Mucosa of descending colon (tissue), 3 donors: ENCODE measurements around the gene GNAQ. TPM values are rescaled to one million over a fixed set of nuclear protein-coding genes. Genes with fewer than 3 reads are reported as not detected.
A peak's percentile ranks its signal among the peaks of the same experiment; 100 is the strongest.

Experiments
- ATAC-seq: fragments of 200-7000 bp; cut with Tn5 transposase; one replicate; pipeline ENCODE4 v1.9.1; 2020; ENCODE audit warnings: mild to moderate bottlenecking, moderate library complexity
- DNase-seq, 3 donors: peaks; one replicate each; pipeline ENCODE4 v3.0.0-alpha.2; 2020
- H3K36me3 ChIP-seq: fragments of 200-600 bp; one replicate; pipeline ENCODE4 v1.8.0; 2021; ENCODE audit warnings: low read depth, mild to moderate bottlenecking
- H3K4me1 ChIP-seq: fragments of 200-600 bp; one replicate; pipeline ENCODE4 v1.8.0; 2021; ENCODE audit warnings: low read depth, mild to moderate bottlenecking
- H3K4me3 ChIP-seq: fragments of 200-600 bp; one replicate; pipeline ENCODE4 v1.8.0; 2021; ENCODE audit warnings: mild to moderate bottlenecking
- H3K9me3 ChIP-seq: fragments of 200-600 bp; one replicate; pipeline ENCODE4 v1.8.0; 2021; ENCODE audit warnings: mild to moderate bottlenecking
- CTCF ChIP-seq: fragments of 200-600 bp; IDR thresholded peaks from one replicate; pipeline ENCODE4 v1.8.0; 2022; ENCODE audit warnings: antibody characterized with exemption, mild to moderate bottlenecking
- intact Hi-C, 2 donors: fragments of 100-400 bp; cut with DNase I in 1 of 2; cut with micrococcal nuclease in 1 of 2; formaldehyde crosslinking; loops; one replicate each; pipeline versions ENCODE4 v1.11.0 to v1.11.1; 2022; cut with DNase I, micrococcal nuclease
- total RNA-seq, 3 donors: library from RNA; stranded (reverse); fragmentation: NEBNext Ultra II Directional in 2 of 3; extraction: Animal tissue kit (Norgen Biotek cat#: 25700) in 2 of 3; gene quantifications; one replicate each; pipeline versions ENCODE4 v1.2.1 to v1.2.4, GENCODE V29; 2021 to 2023
- donor health status: DM: no; HTN: no; CAD: no; lungs with moderate emphysema.
- donor health status: DM: no; HTN: no; CAD: no.
- donor health status: DM: no; HTN: yes; CAD: no.

GNAQ gene
- total RNA-seq, 3 donors from 2014 or later, result 95.9 to 115 (median 104) TPM

- Histone ChIP-seq H3K9me3 (no peaks in the 10 kb centered on the region), H3K36me3 (no peaks in the 10 kb centered on the region), H3K4me1 (peaks cover 34% of the 10 kb centered on the region), H3K4me3 (no peak overlapping the region)
- ATAC-seq, result no peak
- no peak for DNase-seq
- TF ChIP-seq CTCF, result no peak
- intact Hi-C loops, result no loop called here
Measured at GRCh38 chr9:77947651-77948050, 84.0 kb downstream of the GNAQ start.

GRCh38 chr9:77946969-77947620, 84.5 kb downstream of the GNAQ start:
- peaks cover 34% of the 10 kb centered on the region for H3K4me1 ChIP-seq
- peak; percentile 66 for ATAC-seq
- peak; percentile 41 to 68 (median 49) for DNase-seq
- intact Hi-C loops, result no loop called here
- H3K9me3 ChIP-seq, result no peaks in the 10 kb centered on the region
- no peak for TF ChIP-seq CTCF
- H3K4me3 ChIP-seq, result no peak overlapping the region
- no peaks in the 10 kb centered on the region for H3K36me3 ChIP-seq

GRCh38 chr9:77946296-77946695, 85.3 kb downstream of the GNAQ start:
- no peak for TF ChIP-seq CTCF
- H3K9me3 ChIP-seq, result no peaks in the 10 kb centered on the region
- no peak overlapping the region for H3K4me3 ChIP-seq
- H3K4me1 ChIP-seq, result peaks cover 34% of the 10 kb centered on the region
- ATAC-seq (no peak), DNase-seq (no peak)
- H3K36me3 ChIP-seq, result no peaks in the 10 kb centered on the region
- intact Hi-C loops, result no loop called here

GRCh38 chr9:77945798-77946197, 85.8 kb downstream of the GNAQ start:
- DNase-seq (no peak), ATAC-seq (no peak)
- Histone ChIP-seq H3K4me3 (no peak overlapping the region), H3K4me1 (peaks cover 34% of the 10 kb centered on the region), H3K9me3 (no peaks in the 10 kb centered on the region), H3K36me3 (no peaks in the 10 kb centered on the region)
- TF ChIP-seq CTCF, result no peak
- intact Hi-C loops, result no loop called here

- DNase-seq (peak; percentile 51 to 61 (median 55)), ATAC-seq (peak; percentile 84)
- TF ChIP-seq CTCF, result no peak
- H3K36me3 ChIP-seq, result no peaks in the 10 kb centered on the region
- no peak overlapping the region for H3K4me3 ChIP-seq
- intact Hi-C loops, result no loop called here
- no peaks in the 10 kb centered on the region for H3K9me3 ChIP-seq
- H3K4me1 ChIP-seq, result peaks cover 29% of the 10 kb centered on the region
Measured at GRCh38 chr9:77944556-77945243, 86.9 kb downstream of the GNAQ start.
